AG04449 (cell line): Measurements from ENCODE around the gene TSNAXIP1.

ENCODE experiments used
- CTCF ChIA-PET: fragments of 350-600 bp; formaldehyde crosslinking; extraction: SDS; loops from one replicate; lab custom pipeline; 2021; ENCODE audit warnings: antibody characterized with exemption; lab: Yijun Ruan, JAX
- POLR2A ChIA-PET: fragments of 400-600, 350-600 bp; formaldehyde crosslinking; extraction: SDS; loops from one replicate; lab custom pipeline; 2020; ENCODE audit warnings: antibody characterized with exemption, inconsistent platforms; lab: Yijun Ruan, JAX
- DNase-seq: peaks from one replicate; pipeline ENCODE4 v3.0.0-alpha.2; 2010; ENCODE audit warnings: low read depth, low spot score
- H3K4me3 ChIP-seq: 2 replicates; pipeline ENCODE4 v1.5.1; 2011; ENCODE audit warnings: low read depth, mild to moderate bottlenecking, control low read depth, low read length
- CTCF ChIP-seq: IDR thresholded peaks from one replicate; pipeline ENCODE4 v1.5.1; 2011; ENCODE audit warnings: mild to moderate bottlenecking, moderate library complexity, low read length, control low read depth, inconsistent platforms; ENCODE audit not compliant: insufficient read depth; ENCODE audit errors: missing control alignments

TSNAXIP1 gene

GRCh38 chr16:67780847-67781564, 25.7 kb upstream of the TSNAXIP1 start:
- CTCF ChIA-PET, result interaction anchor here (0.5 kb wide), 1 partner anchor 85 kb away, joined by 3 read pairs; no protein-coding TSS in a partner anchor
- no peak overlapping the region for H3K4me3 ChIP-seq
- no peak for TF ChIP-seq CTCF
- DNase-seq, result no peak
- POLR2A ChIA-PET, result interaction anchor here (0.7 kb wide), 1 partner anchor 90 kb away, joined by 3 read pairs; no protein-coding TSS in a partner anchor

GRCh38 chr16:67781565-67781921, 25.1 kb upstream of the TSNAXIP1 start:
- POLR2A ChIA-PET, result no interaction called here
- TF ChIP-seq CTCF, result no peak
- no peak for DNase-seq
- CTCF ChIA-PET, result no interaction called here
- H3K4me3 ChIP-seq, result no peak overlapping the region

- TF ChIP-seq CTCF, result no peak
Measured at GRCh38 chr16:67782567-67783352, 23.9 kb upstream of the TSNAXIP1 start.

GRCh38 chr16:67783353-67783725, 23.4 kb upstream of the TSNAXIP1 start:
- ChIA-PET POLR2A (no interaction called here), CTCF (no interaction called here)
- no peak for DNase-seq
- no peak overlapping the region for H3K4me3 ChIP-seq
- TF ChIP-seq CTCF, result no peak

More at GRCh38 chr16:67782567-67783352, 23.9 kb upstream of the TSNAXIP1 start:
- ChIA-PET CTCF (no interaction called here), POLR2A (no interaction called here)
- H3K4me3 ChIP-seq, result no peak overlapping the region
- DNase-seq, result no peak

- TF ChIP-seq CTCF, result no peak
- DNase-seq, result no peak
- CTCF ChIA-PET, result interaction anchor here (3.2 kb wide), 1 partner anchor 30 kb away, joined by 13 read pairs; no protein-coding TSS in a partner anchor
- POLR2A ChIA-PET, result no interaction called here
- H3K4me3 ChIP-seq, result no peak overlapping the region
Measured at GRCh38 chr16:67786491-67786890, 20.2 kb upstream of the TSNAXIP1 start.

- CTCF ChIA-PET, result no interaction called here
- no peak for TF ChIP-seq CTCF
- H3K4me3 ChIP-seq, result no peak overlapping the region
- DNase-seq, result no peak
- POLR2A ChIA-PET, result no interaction called here
Measured at GRCh38 chr16:67790071-67790470, 16.6 kb upstream of the TSNAXIP1 start.
